Endodermal cell (in vitro differentiated cells): ENCODE data around the gene AFF3. TPM values are rescaled to one million over a fixed set of nuclear protein-coding genes. Genes with fewer than 3 reads are reported as not detected.
A peak's percentile ranks its signal among the peaks of the same experiment; 100 is the strongest.

Experiments used
- DNase-seq: peaks from one replicate; pipeline ENCODE4 v3.0.0-alpha.2; 2017
- H3K27ac ChIP-seq: 2 replicates; pipeline ENCODE4 v1.5.1; 2013; ENCODE audit warnings: mild to moderate bottlenecking, low read depth, low read length, moderate library complexity
- H3K27me3 ChIP-seq: 2 replicates; pipeline ENCODE4 v1.6.1; 2013; ENCODE audit warnings: mild to moderate bottlenecking, low read length, moderate library complexity; ENCODE audit not compliant: insufficient read depth, control insufficient read depth, poor library complexity, severe bottlenecking
- H3K36me3 ChIP-seq: 2 replicates; pipeline ENCODE4 v1.7.0; 2013; ENCODE audit warnings: mild to moderate bottlenecking, low read length, moderate library complexity; ENCODE audit not compliant: control insufficient read depth, insufficient read depth
- H3K4me1 ChIP-seq: one replicate; pipeline ENCODE4 v1.7.0; 2013; ENCODE audit warnings: low read length; ENCODE audit not compliant: control insufficient read depth, insufficient read depth
- H3K4me3 ChIP-seq: 2 replicates; pipeline ENCODE4 v1.5.1; 2013; ENCODE audit warnings: mild to moderate bottlenecking, low read length, moderate library complexity
- H3K9ac ChIP-seq: 2 replicates; pipeline ENCODE4 v1.6.1; 2013; ENCODE audit warnings: mild to moderate bottlenecking, low read length, moderate library complexity; ENCODE audit not compliant: poor library complexity, severe bottlenecking; ENCODE audit errors: extremely low read depth
- H3K9me3 ChIP-seq: 2 replicates; pipeline ENCODE4 v1.6.1; 2013; ENCODE audit warnings: mild to moderate bottlenecking, low read length, moderate library complexity; ENCODE audit not compliant: control insufficient read depth
- H3K27ac Mint-ChIP-seq: 2 replicates; pipeline ENCODE4 v1.8.0; 2020; ENCODE audit warnings: mixed read lengths
- H3K27me3 Mint-ChIP-seq: 2 replicates; pipeline ENCODE4 v1.8.0; 2021; ENCODE audit warnings: mild to moderate bottlenecking, mixed read lengths; ENCODE audit not compliant: insufficient read depth
- H3K36me3 Mint-ChIP-seq: 2 replicates; pipeline ENCODE4 v1.8.0; 2020; ENCODE audit warnings: low read depth, mixed read lengths
- H3K4me1 Mint-ChIP-seq: 2 replicates; pipeline ENCODE4 v1.8.0; 2020; ENCODE audit warnings: mixed read lengths
- H3K4me3 Mint-ChIP-seq: 2 replicates; pipeline ENCODE4 v1.8.0; 2020; ENCODE audit warnings: mild to moderate bottlenecking, moderate library complexity, mixed read lengths
- H3K9me3 Mint-ChIP-seq: 2 replicates; pipeline ENCODE4 v1.8.0; 2020; ENCODE audit warnings: mild to moderate bottlenecking, mixed read lengths
- CTCF ChIP-seq: fragments of 200-600 bp; sonication (generic); conservative IDR thresholded peaks from 2 replicates; pipeline ENCODE4 v1.5.0; 2021; ENCODE audit warnings: antibody characterized with exemption, mild to moderate bottlenecking
- WGBS, 2 experiments: methylation state at CpG; one replicate each; pipeline versions ENCODE4 v1.1.5 to v1.1.7; 2013; ENCODE audit warnings: missing lambda C conversion rate in 2 of 2, mixed read lengths in 1 of 2; ENCODE audit not compliant: insufficient coverage in 1 of 2, insufficient read length in 1 of 2; 5-methylcytosine and 5-hydroxymethylcytosine counted together
- total RNA-seq, 2 donors: library from RNA; stranded (reverse); fragmentation: NEBNext Ultra II Directional in 1 of 2; extraction: Animal tissue kit (Norgen Biotek cat#: 25700) in 1 of 2; gene quantifications; 2 replicates in 1 of 2; 3 replicates in 1 of 2; pipeline ENCODE4 v1.2.1, GENCODE V29; 2021

AFF3 gene
- total RNA-seq, 2 donors from 2014 or later = 0.62 to 0.73 TPM

- DNase-seq = no peak
- WGBS, 2 experiments = 77 to 86% methylated on average over 7 to 8 of the region's 8 CpGs
Measured at GRCh38 chr2:99672766-99673350, 469.5 kb downstream of the AFF3 start.

DNA sequence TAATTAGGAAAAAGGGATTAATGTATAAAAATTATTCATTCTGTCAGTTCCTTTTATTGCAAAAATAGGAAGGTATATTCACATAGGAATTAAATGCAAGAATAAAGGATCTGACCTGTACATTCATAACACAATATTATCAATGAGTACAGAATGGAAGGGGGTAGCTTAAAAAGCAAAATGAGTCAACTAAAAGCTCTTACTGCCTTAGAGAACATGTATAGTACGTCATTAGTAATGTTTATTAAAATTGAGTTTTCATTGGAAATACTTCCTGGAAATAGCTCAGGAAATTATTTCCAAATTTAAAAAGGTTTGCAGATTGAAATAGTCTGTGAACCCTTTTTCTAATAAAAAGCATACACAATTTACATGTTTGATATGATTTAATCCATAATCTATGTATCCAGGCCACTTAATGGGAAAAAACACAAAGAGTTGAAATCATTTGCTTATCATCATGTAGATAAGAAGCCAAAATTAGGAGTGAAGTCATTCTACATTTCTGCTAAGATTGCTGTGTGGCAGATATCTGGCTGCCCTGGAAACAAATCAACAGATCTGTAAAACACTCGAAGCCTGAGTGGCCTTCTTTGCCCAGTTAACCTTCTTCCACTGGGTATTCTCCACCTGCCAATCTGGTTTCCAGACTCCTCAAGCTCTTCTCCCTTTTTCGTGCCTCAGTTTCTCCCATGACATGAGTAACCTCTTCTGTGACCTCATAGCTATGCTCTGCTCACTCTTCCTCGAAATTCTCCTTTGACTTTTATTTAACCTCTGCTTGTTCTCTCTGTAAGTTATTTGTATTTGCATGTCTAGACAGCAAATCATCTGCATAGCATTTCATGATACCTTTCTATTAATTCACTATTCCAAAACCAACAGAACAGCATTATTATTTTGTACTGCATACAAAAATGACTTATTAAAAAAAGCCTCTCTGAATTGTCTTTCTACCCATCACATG is 471.3 kb downstream of the AFF3 start:
- H3K4me1 Mint-ChIP-seq = no peaks in the 10 kb centered on the region
- 83 to 90% methylated on average over 3 to 4 of the region's 4 CpGs for WGBS, 2 experiments
- Histone ChIP-seq H3K9me3 (peaks cover 7% of the 10 kb centered on the region), H3K36me3 (no peaks in the 10 kb centered on the region), H3K9ac (no peak overlapping the region), H3K27me3 (no peaks in the 10 kb centered on the region), H3K4me1 (no peaks in the 10 kb centered on the region), H3K27ac (no peak overlapping the region), H3K4me3 (no peak overlapping the region)
- TF ChIP-seq CTCF = no peak
- H3K4me3 Mint-ChIP-seq = no peak overlapping the region
- no peaks in the 10 kb centered on the region for H3K27me3 Mint-ChIP-seq
- H3K9me3 Mint-ChIP-seq = peaks cover 8% of the 10 kb centered on the region
- H3K27ac Mint-ChIP-seq = no peak overlapping the region
- no peaks in the 10 kb centered on the region for H3K36me3 Mint-ChIP-seq
- no peak for DNase-seq

More at GRCh38 chr2:99672766-99673350, 469.5 kb downstream of the AFF3 start:
- Mint-ChIP-seq H3K4me1 (no peaks in the 10 kb centered on the region), H3K27ac (no peak overlapping the region), H3K9me3 (peaks cover 8% of the 10 kb centered on the region), H3K36me3 (no peaks in the 10 kb centered on the region), H3K4me3 (no peak overlapping the region), H3K27me3 (no peaks in the 10 kb centered on the region)
- no peak overlapping the region for H3K4me3 ChIP-seq
- no peak overlapping the region for H3K9ac ChIP-seq
- H3K4me1 ChIP-seq = no peaks in the 10 kb centered on the region
- H3K27ac ChIP-seq = peak overlapping the region; percentile 41
- peaks cover 7% of the 10 kb centered on the region for H3K9me3 ChIP-seq
- H3K36me3 ChIP-seq = no peaks in the 10 kb centered on the region
- no peaks in the 10 kb centered on the region for H3K27me3 ChIP-seq
- TF ChIP-seq CTCF = no peak

DNA sequence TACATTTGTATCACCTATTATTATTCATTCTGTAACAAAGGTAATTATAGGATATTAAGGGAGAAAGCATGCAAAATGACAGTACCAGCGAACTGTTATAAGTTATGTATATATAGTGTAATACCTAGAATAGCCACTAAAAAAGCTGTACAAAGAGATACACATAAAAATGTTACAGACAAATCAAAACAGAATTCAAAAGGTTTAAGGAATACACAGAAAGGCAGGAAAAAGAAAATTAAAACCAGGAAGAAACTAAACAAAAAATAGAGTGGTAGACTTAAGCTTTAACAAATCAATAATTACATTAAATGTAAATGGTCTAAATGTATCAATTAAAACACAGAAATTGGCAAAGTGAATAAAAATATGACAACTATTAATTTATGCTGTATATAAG is 476.1 kb downstream of the AFF3 start:
- Mint-ChIP-seq H3K27ac (no peak overlapping the region), H3K27me3 (no peaks in the 10 kb centered on the region), H3K4me1 (no peaks in the 10 kb centered on the region), H3K36me3 (no peaks in the 10 kb centered on the region), H3K9me3 (peaks cover 8% of the 10 kb centered on the region), H3K4me3 (no peak overlapping the region)
- no peak for DNase-seq
- no peak overlapping the region for H3K4me3 ChIP-seq
- H3K9ac ChIP-seq = no peak overlapping the region
- no peak overlapping the region for H3K27ac ChIP-seq
- H3K27me3 ChIP-seq = no peaks in the 10 kb centered on the region
- peak; percentile 55 for TF ChIP-seq CTCF
- no peaks in the 10 kb centered on the region for H3K36me3 ChIP-seq
- WGBS, 2 experiments = no CpG with 5 or more reads among the region's 1 CpG
- H3K4me1 ChIP-seq = no peaks in the 10 kb centered on the region
- peaks cover 7% of the 10 kb centered on the region for H3K9me3 ChIP-seq
